LNCAP (cell line): ENCODE data around the gene CHTOP.

ENCODE experiments used
- CTCF ChIP-seq: fragments of 450-650 bp; IDR thresholded peaks from 2 replicates; pipeline ENCODE4 v1.5.1; 2017; ENCODE audit warnings: mild to moderate bottlenecking

The CHTOP gene

GRCh38 chr1:153639280-153639679 is 5.4 kb downstream of the CHTOP start:
- TF ChIP-seq CTCF, result no peak

GRCh38 chr1:153640861-153641260 is 7.0 kb downstream of the CHTOP start:
- no peak for TF ChIP-seq CTCF

GRCh38 chr1:153642161-153642560 is 8.3 kb downstream of the CHTOP start:
- no peak for TF ChIP-seq CTCF

- TF ChIP-seq CTCF, result no peak
These were observed 9.2 kb downstream of the CHTOP start for GRCh38 chr1:153643100-153643499.

- TF ChIP-seq CTCF, result no peak
These were observed 9.9 kb downstream of the CHTOP start for GRCh38 chr1:153643816-153644215.

- TF ChIP-seq CTCF, result no peak
These were observed 12.9 kb downstream of the CHTOP start for GRCh38 chr1:153646672-153647345.

GRCh38 chr1:153647346-153647714 is 13.5 kb downstream of the CHTOP start:
- TF ChIP-seq CTCF, result no peak
